Ovary (tissue), 9 donors: ENCODE data around the gene RAI14. TPM values are rescaled to one million over a fixed set of nuclear protein-coding genes. Genes with fewer than 3 reads are reported as not detected.

Source experiments
- DNase-seq, 5 donors: peaks; one replicate each; pipeline ENCODE4 v3.0.0-alpha.2; 2019 to 2020
- H3K27ac ChIP-seq, 2 donors: fragments of 200-600 bp; one replicate each; pipeline versions ENCODE4 v1.5.1 to v1.8.0; 2019 to 2022
- H3K27me3 ChIP-seq: fragments of 200-600 bp; one replicate; pipeline ENCODE4 v1.8.0; 2022
- H3K36me3 ChIP-seq: fragments of 200-600 bp; sonication (generic); one replicate; pipeline ENCODE4 v1.5.1; 2019
- H3K4me1 ChIP-seq: one replicate; pipeline ENCODE4 v1.8.1; 2013; ENCODE audit warnings: mild to moderate bottlenecking, moderate library complexity; ENCODE audit not compliant: insufficient read depth
- H3K4me3 ChIP-seq: fragments of 200-600 bp; sonication (generic); one replicate; pipeline ENCODE4 v1.5.1; 2017
- H3K9me3 ChIP-seq, 2 donors: fragments of 200-600 bp in 1 of 2; sonication (generic) in 1 of 2; one replicate each; pipeline versions ENCODE4 v1.5.1 to v1.8.1; 2013 to 2019; ENCODE audit warnings: mild to moderate bottlenecking in 1 of 2, moderate library complexity in 1 of 2
- EP300 ChIP-seq: sonication (generic); formaldehyde crosslinking; IDR thresholded peaks from one replicate; pipeline ENCODE4 v1.6.1; 2017; ENCODE audit warnings: antibody characterized with exemption
- POLR2A ChIP-seq: fragments of 450-650 bp; IDR thresholded peaks from one replicate; pipeline ENCODE4 v1.6.1; 2017; ENCODE audit warnings: antibody characterized with exemption, mild to moderate bottlenecking, moderate library complexity
- WGBS, 3 donors: extraction: QIAGEN DNeasy Blood & Tissue Kit in 1 of 3; methylation state at CpG; one replicate each; pipeline versions ENCODE4 v1.1.5 to v1.1.7; 2013 to 2017; 5-methylcytosine and 5-hydroxymethylcytosine counted together
- intact Hi-C, 4 donors: fragments of 100-400 bp; cut with DNase I; formaldehyde crosslinking; loops; one replicate each; pipeline versions ENCODE4 v1.11.0 to v1.15.1; 2022 to 2023
- polyA plus RNA-seq, 2 donors: library from polyadenylated mRNA; stranded (reverse); fragments of 200-250 nt in 1 of 2; fragments of 350-450 nt in 1 of 2; fragmentation: Illumina TruSeq in 1 of 2; extraction: RNeasy Lipid Tissue Mini Kit (QIAGEN cat#74804) in 1 of 2; gene quantifications; one replicate each; pipeline ENCODE4 v1.2.3, GENCODE V29; 2013 to 2014
- total RNA-seq, 7 donors: library from RNA; depleted of rRNA in 2 of 7; stranded (reverse); fragments of >200 nt in 2 of 7; fragmentation: NEBNext Ultra II Directional in 3 of 7; extraction: Animal tissue kit (Norgen Biotek cat#: 25700) in 3 of 7; gene quantifications; one replicate each; pipeline versions ENCODE4 v1.1.0 to v1.2.4, GENCODE V29; 2016 to 2023
- TF ChIP-seq, protein P1 (sequence below), 3 donors: fragments of 450-650 bp in 2 of 3; fragments of 200-600 bp in 1 of 3; IDR thresholded peaks; one replicate each; pipeline versions ENCODE4 v1.5.1 to v1.8.0; 2016 to 2022; ENCODE audit warnings: antibody characterized with exemption in 3 of 3, mild to moderate bottlenecking in 1 of 3
- donor health status: DM: no; HTN: no; CAD: no; lungs with moderate emphysema.
- donor health status: DM: no; HTN: no; CAD: no.
- donor health status: Bipolar disorder and iron deficiency.
- donor health status: DM: yes; HTN: yes; CAD: no.
- donor health status: DM: no; HTN: no; CAD: no.
- donor health status: DM: yes; HTN: yes; CAD: no.

RAI14 gene
- total and polyA plus RNA-seq, 9 donors = 8.2 to 36.1 (median 25.9) TPM

DNA sequence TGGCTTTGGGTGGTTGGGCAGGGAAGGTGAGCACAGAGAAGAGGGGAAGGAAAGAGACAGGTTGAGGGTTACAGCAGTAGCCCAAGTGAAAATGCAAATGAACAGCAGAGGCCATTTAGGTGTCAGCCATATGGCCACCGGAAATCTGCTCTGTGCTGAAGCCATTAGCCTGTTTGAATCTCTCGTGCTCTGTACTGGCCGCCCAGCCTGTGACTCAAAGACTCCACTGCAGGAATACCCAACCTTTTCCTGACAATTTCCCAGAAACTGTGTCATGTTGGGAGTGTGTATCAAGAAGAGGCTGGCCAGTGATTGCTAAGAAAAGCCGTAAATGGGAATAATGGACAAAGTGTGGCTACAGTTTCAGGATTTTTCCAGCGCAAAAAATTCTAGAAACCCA lies 35.9 kb upstream of the RAI14 start:
- H3K27ac ChIP-seq = no peak overlapping the region
- H3K36me3 ChIP-seq = no peaks in the 10 kb centered on the region
- H3K9me3 ChIP-seq = no peaks in the 10 kb centered on the region
- no peak overlapping the region for H3K4me3 ChIP-seq
- TF ChIP-seq POLR2A = no peak
- TF ChIP-seq, protein P1, sequence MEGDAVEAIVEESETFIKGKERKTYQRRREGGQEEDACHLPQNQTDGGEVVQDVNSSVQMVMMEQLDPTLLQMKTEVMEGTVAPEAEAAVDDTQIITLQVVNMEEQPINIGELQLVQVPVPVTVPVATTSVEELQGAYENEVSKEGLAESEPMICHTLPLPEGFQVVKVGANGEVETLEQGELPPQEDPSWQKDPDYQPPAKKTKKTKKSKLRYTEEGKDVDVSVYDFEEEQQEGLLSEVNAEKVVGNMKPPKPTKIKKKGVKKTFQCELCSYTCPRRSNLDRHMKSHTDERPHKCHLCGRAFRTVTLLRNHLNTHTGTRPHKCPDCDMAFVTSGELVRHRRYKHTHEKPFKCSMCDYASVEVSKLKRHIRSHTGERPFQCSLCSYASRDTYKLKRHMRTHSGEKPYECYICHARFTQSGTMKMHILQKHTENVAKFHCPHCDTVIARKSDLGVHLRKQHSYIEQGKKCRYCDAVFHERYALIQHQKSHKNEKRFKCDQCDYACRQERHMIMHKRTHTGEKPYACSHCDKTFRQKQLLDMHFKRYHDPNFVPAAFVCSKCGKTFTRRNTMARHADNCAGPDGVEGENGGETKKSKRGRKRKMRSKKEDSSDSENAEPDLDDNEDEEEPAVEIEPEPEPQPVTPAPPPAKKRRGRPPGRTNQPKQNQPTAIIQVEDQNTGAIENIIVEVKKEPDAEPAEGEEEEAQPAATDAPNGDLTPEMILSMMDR (IDR thresholded peaks at IDR 0.05) = no peak
- H3K4me1 ChIP-seq = no peaks in the 10 kb centered on the region
- 86 to 95% (median 92%) methylated on average over 5 of the region's 5 CpGs for WGBS, 3 donors
- no peaks in the 10 kb centered on the region for H3K27me3 ChIP-seq
- intact Hi-C loops = no loop called here
- DNase-seq = no peak

DNA sequence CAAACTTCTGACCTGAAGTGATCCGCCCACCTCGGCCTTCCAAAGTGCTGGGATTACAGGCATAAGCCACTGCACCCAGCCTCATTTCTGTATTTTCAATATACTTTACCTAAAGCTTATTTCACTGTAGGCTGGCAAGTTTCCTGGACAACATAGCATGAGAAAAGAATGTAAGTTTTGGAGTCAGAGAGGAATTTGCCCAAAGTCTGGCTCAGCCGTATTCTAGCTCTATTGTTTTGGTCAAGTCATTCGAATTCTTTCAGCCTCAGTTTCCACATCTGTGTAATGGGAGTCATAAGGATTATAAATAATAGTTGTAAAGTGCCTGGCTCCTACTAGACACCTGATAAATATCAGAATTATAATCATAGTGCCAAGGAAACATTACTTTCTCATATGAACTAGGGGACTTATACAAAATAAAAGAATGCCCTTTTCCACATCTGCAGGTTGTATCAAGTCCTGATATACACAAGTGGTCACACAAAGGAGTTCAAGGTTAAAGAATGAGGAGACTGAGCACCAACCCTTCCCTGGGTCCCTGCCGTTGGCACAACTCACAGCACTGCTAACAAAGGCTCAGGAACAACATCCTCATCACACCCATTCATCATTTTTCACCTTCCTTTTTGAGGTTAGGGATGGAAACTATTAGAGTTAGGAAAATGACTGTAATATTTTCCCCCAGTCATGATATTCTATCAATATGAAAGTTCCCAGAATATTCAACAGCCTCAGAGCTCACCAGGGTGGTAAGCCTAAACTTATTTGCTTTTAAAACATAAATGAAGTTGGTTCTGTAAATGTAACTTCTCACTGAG lies 34.6 kb upstream of the RAI14 start:
- H3K4me1 ChIP-seq = no peaks in the 10 kb centered on the region
- DNase-seq = no peak
- intact Hi-C loops = no loop called here
- TF ChIP-seq POLR2A (no peak), EP300 (no peak)
- TF ChIP-seq, protein P1 (IDR thresholded peaks at IDR 0.05) = no peak
- peak overlapping the region in 1 of 2 donors; percentile 10 for H3K27ac ChIP-seq
- no peak overlapping the region for H3K4me3 ChIP-seq
- WGBS, 3 donors = 44 to 52% (median 45%) methylated on average over 5 of the region's 5 CpGs
- no peaks in the 10 kb centered on the region for H3K36me3 ChIP-seq
- H3K9me3 ChIP-seq = no peaks in the 10 kb centered on the region
- H3K27me3 ChIP-seq = no peaks in the 10 kb centered on the region

- Histone ChIP-seq H3K27ac (peak overlapping the region in 1 of 2 donors; percentile 10), H3K4me1 (no peaks in the 10 kb centered on the region), H3K4me3 (no peak overlapping the region), H3K27me3 (no peaks in the 10 kb centered on the region), H3K9me3 (no peaks in the 10 kb centered on the region), H3K36me3 (no peaks in the 10 kb centered on the region)
- 7 to 12% (median 7%) methylated on average over 1 of the region's 1 CpG for WGBS, 3 donors
- TF ChIP-seq EP300 (no peak), POLR2A (no peak)
- TF ChIP-seq, protein P1 (IDR thresholded peaks at IDR 0.05) = no peak
- intact Hi-C loops = no loop called here
- DNase-seq = no peak
Observed at GRCh38 chr5:34622098-34622400, 34.1 kb upstream of the RAI14 start.

GRCh38 chr5:34624691-34625090 lies 31.4 kb upstream of the RAI14 start:
- H3K27ac ChIP-seq = no peak overlapping the region
- intact Hi-C loops = no loop called here
- no peaks in the 10 kb centered on the region for H3K9me3 ChIP-seq
- no peaks in the 10 kb centered on the region for H3K27me3 ChIP-seq
- TF ChIP-seq, protein P1 (IDR thresholded peaks at IDR 0.05) = no peak
- TF ChIP-seq EP300 (no peak), POLR2A (no peak)
- no peak overlapping the region for H3K4me3 ChIP-seq
- no peaks in the 10 kb centered on the region for H3K36me3 ChIP-seq
- DNase-seq = no peak
- H3K4me1 ChIP-seq = no peaks in the 10 kb centered on the region
- WGBS, 3 donors = 85 to 90% (median 89%) methylated on average over 3 of the region's 3 CpGs
